ENCODE measurements around the gene WDR20. TPM values are rescaled to one million over a fixed set of nuclear protein-coding genes. Genes with fewer than 3 reads are reported as not detected.
A peak's percentile ranks its signal among the peaks of the same experiment; 100 is the strongest.

The WDR20 gene
- total and polyA plus RNA-seq, 7 donors = 13.8 to 32.1 (median 21.0) TPM

GRCh38 chr14:102207831-102208365 lies 68.2 kb downstream of the WDR20 start:
- intact Hi-C loops (cut with DNase I) = no loop called here
- TF ChIP-seq EP300 (IDR thresholded peaks at IDR 0.05) (no peak), POLR2A (IDR thresholded peaks at IDR 0.05) (no peak), CTCF (IDR thresholded peaks at IDR 0.05) (no peak), POLR2AphosphoS5 (IDR thresholded peaks at IDR 0.05) (no peak)
- Histone ChIP-seq H3K27ac (no peak overlapping the region), H3K27me3 (no peaks in the 10 kb centered on the region), H3K4me3 (no peak overlapping the region), H3K4me1 (no peaks in the 10 kb centered on the region), H3K9me3 (no peaks in the 10 kb centered on the region), H3K36me3 (peaks cover 0 to 54% (median 15%) of the 10 kb centered on the region in 4 donors)
- 97% methylated on average over 13 of the region's 13 CpGs for WGBS, 2 donors
- DNase-seq = peak; percentile 35

- peaks cover 0 to 54% (median 15%) of the 10 kb centered on the region in 4 donors for H3K36me3 ChIP-seq
- H3K4me1 ChIP-seq = peaks cover 0 to under 1% (median 0%) of the 10 kb centered on the region in 4 donors
- TF ChIP-seq POLR2AphosphoS5 (IDR thresholded peaks at IDR 0.05) (no peak), POLR2A (IDR thresholded peaks at IDR 0.05) (no peak), EP300 (IDR thresholded peaks at IDR 0.05) (no peak), CTCF (IDR thresholded peaks at IDR 0.05) (no peak)
- 96% methylated on average over 17 of the region's 17 CpGs for WGBS, 2 donors
- no peak overlapping the region for H3K4me3 ChIP-seq
- H3K27ac ChIP-seq = no peak overlapping the region
- H3K27me3 ChIP-seq = no peaks in the 10 kb centered on the region
- no peaks in the 10 kb centered on the region for H3K9me3 ChIP-seq
- intact Hi-C loops (cut with DNase I) = no loop called here
- peak; percentile 24 for DNase-seq
Measured at GRCh38 chr14:102208741-102209140, 69.0 kb downstream of the WDR20 start.

- TF ChIP-seq CTCF (IDR thresholded peaks at IDR 0.05) = peak in 1 of 4 experiments; percentile 13
- TF ChIP-seq EP300 (IDR thresholded peaks at IDR 0.05) = no peak
- Histone ChIP-seq H3K27ac (no peak overlapping the region), H3K4me1 (peaks cover 0 to 7% (median 4%) of the 10 kb centered on the region in 4 donors), H3K9me3 (no peaks in the 10 kb centered on the region), H3K36me3 (peaks cover 0 to 50% (median 15%) of the 10 kb centered on the region in 4 donors), H3K4me3 (no peak overlapping the region), H3K27me3 (no peaks in the 10 kb centered on the region)
- WGBS, 2 donors = 87 to 90% methylated on average over 19 of the region's 19 CpGs
- intact Hi-C loops (cut with DNase I) = no loop called here
- peak; percentile 60 for DNase-seq
Measured at GRCh38 chr14:102209224-102209966, 69.7 kb downstream of the WDR20 start.

- H3K4me1 ChIP-seq = peaks cover 0 to 19% (median 13%) of the 10 kb centered on the region in 4 donors
- H3K36me3 ChIP-seq = peaks cover 0 to 38% (median 13%) of the 10 kb centered on the region in 4 donors
- peak; percentile 32 for DNase-seq
- no peaks in the 10 kb centered on the region for H3K27me3 ChIP-seq
- H3K4me3 ChIP-seq = no peak overlapping the region
- WGBS, 2 donors = 95% methylated on average over 25 of the region's 25 CpGs
- TF ChIP-seq CTCF (IDR thresholded peaks at IDR 0.05) (no peak), POLR2A (IDR thresholded peaks at IDR 0.05) (no peak), EP300 (IDR thresholded peaks at IDR 0.05) (no peak), POLR2AphosphoS5 (IDR thresholded peaks at IDR 0.05) (no peak)
- H3K9me3 ChIP-seq = no peaks in the 10 kb centered on the region
- no peak overlapping the region for H3K27ac ChIP-seq
- intact Hi-C loops (cut with DNase I) = no loop called here
Measured at GRCh38 chr14:102210421-102211042, 70.8 kb downstream of the WDR20 start.

Data from sigmoid colon (tissue), 7 donors.